HG02588 (cell line): ENCODE results near the gene NTRK1.
A peak's percentile ranks its signal among the peaks of the same experiment; 100 is the strongest.

Experiments used
- ATAC-seq: cut with Tn5 transposase; IDR thresholded peaks from one replicate; pipeline ENCODE4 v1.9.1; 2021; ENCODE audit warnings: mild to moderate bottlenecking, moderate library complexity; ENCODE audit not compliant: unreplicated experiment

Gene NTRK1

GRCh38 chr1:156860628-156861423 lies at the start of gene NTRK1:
Gene NTRK1, plus strand, starts transcription at chr1:156860865. Its CDS starts 70 bp downstream, at chr1:156860935.
- ATAC-seq = no peak

- no peak for ATAC-seq
These were observed 49.5 kb upstream of the NTRK1 start for GRCh38 chr1:156811168-156811567.

GRCh38 chr1:156812293-156812990 lies 48.2 kb upstream of the NTRK1 start:
- ATAC-seq = no peak

- ATAC-seq = no peak
These were observed 47.4 kb upstream of the NTRK1 start for GRCh38 chr1:156813298-156813697.

GRCh38 chr1:156813750-156814570 lies 46.7 kb upstream of the NTRK1 start:
- ATAC-seq = no peak

GRCh38 chr1:156814571-156815260 lies 45.9 kb upstream of the NTRK1 start:
- ATAC-seq = no peak

- no peak for ATAC-seq
These were observed 45.3 kb upstream of the NTRK1 start for GRCh38 chr1:156815307-156815826.

- ATAC-seq = no peak
These were observed 44.7 kb upstream of the NTRK1 start for GRCh38 chr1:156815961-156816422.

GRCh38 chr1:156816561-156817328 lies 43.9 kb upstream of the NTRK1 start, which contains the start of gene SH2D2A:
Gene SH2D2A, minus strand, starts transcription at chr1:156816848. Its CDS starts 140 bp downstream, at chr1:156816708.
- ATAC-seq = no peak

- ATAC-seq = no peak
These were observed 38.9 kb upstream of the NTRK1 start for GRCh38 chr1:156821801-156822200.

GRCh38 chr1:156822680-156823079 lies 38.0 kb upstream of the NTRK1 start:
- ATAC-seq = no peak

- ATAC-seq = no peak
These were observed 37.4 kb upstream of the NTRK1 start for GRCh38 chr1:156823210-156823790.

- no peak for ATAC-seq
These were observed 34.0 kb upstream of the NTRK1 start for GRCh38 chr1:156826630-156827029.

- no peak for ATAC-seq
These were observed 32.1 kb upstream of the NTRK1 start for GRCh38 chr1:156828400-156829124.

GRCh38 chr1:156832434-156832833 lies 28.2 kb upstream of the NTRK1 start:
- no peak for ATAC-seq

- no peak for ATAC-seq
These were observed 27.1 kb upstream of the NTRK1 start for GRCh38 chr1:156833603-156834002.

- no peak for ATAC-seq
These were observed 26.3 kb upstream of the NTRK1 start for GRCh38 chr1:156834322-156834721.

- peak; percentile 41 for ATAC-seq
These were observed 24.5 kb upstream of the NTRK1 start for GRCh38 chr1:156836041-156836654.
